Ovary (tissue), 9 donors: Measurements from ENCODE around the gene ZBTB8A. TPM values are rescaled to one million over a fixed set of nuclear protein-coding genes. Genes with fewer than 3 reads are reported as not detected.

Experiments
- DNase-seq, 5 donors: peaks; one replicate each; pipeline ENCODE4 v3.0.0-alpha.2; 2019 to 2020
- H3K27ac ChIP-seq, 2 donors: fragments of 200-600 bp; one replicate each; pipeline versions ENCODE4 v1.5.1 to v1.8.0; 2019 to 2022
- H3K27me3 ChIP-seq: fragments of 200-600 bp; one replicate; pipeline ENCODE4 v1.8.0; 2022
- H3K36me3 ChIP-seq: fragments of 200-600 bp; sonication (generic); one replicate; pipeline ENCODE4 v1.5.1; 2019
- H3K4me1 ChIP-seq: one replicate; pipeline ENCODE4 v1.8.1; 2013; ENCODE audit warnings: mild to moderate bottlenecking, moderate library complexity; ENCODE audit not compliant: insufficient read depth
- H3K4me3 ChIP-seq: fragments of 200-600 bp; sonication (generic); one replicate; pipeline ENCODE4 v1.5.1; 2017
- H3K9me3 ChIP-seq, 2 donors: fragments of 200-600 bp in 1 of 2; sonication (generic) in 1 of 2; one replicate each; pipeline versions ENCODE4 v1.5.1 to v1.8.1; 2013 to 2019; ENCODE audit warnings: mild to moderate bottlenecking in 1 of 2, moderate library complexity in 1 of 2
- CTCF ChIP-seq, 3 donors: fragments of 450-650 bp in 2 of 3; fragments of 200-600 bp in 1 of 3; IDR thresholded peaks; one replicate each; pipeline versions ENCODE4 v1.5.1 to v1.8.0; 2016 to 2022; ENCODE audit warnings: antibody characterized with exemption in 3 of 3, mild to moderate bottlenecking in 1 of 3
- EP300 ChIP-seq: sonication (generic); formaldehyde crosslinking; IDR thresholded peaks from one replicate; pipeline ENCODE4 v1.6.1; 2017; ENCODE audit warnings: antibody characterized with exemption
- POLR2A ChIP-seq: fragments of 450-650 bp; IDR thresholded peaks from one replicate; pipeline ENCODE4 v1.6.1; 2017; ENCODE audit warnings: antibody characterized with exemption, mild to moderate bottlenecking, moderate library complexity
- WGBS, 3 donors: extraction: QIAGEN DNeasy Blood & Tissue Kit in 1 of 3; methylation state at CpG; one replicate each; pipeline versions ENCODE4 v1.1.5 to v1.1.7; 2013 to 2017; 5-methylcytosine and 5-hydroxymethylcytosine counted together
- intact Hi-C, 4 donors: fragments of 100-400 bp; cut with DNase I; formaldehyde crosslinking; loops; one replicate each; pipeline versions ENCODE4 v1.11.0 to v1.15.1; 2022 to 2023
- polyA plus RNA-seq, 2 donors: library from polyadenylated mRNA; stranded (reverse); fragments of 200-250 nt in 1 of 2; fragments of 350-450 nt in 1 of 2; fragmentation: Illumina TruSeq in 1 of 2; extraction: RNeasy Lipid Tissue Mini Kit (QIAGEN cat#74804) in 1 of 2; gene quantifications; one replicate each; pipeline ENCODE4 v1.2.3, GENCODE V29; 2013 to 2014
- total RNA-seq, 7 donors: library from RNA; depleted of rRNA in 2 of 7; stranded (reverse); fragments of >200 nt in 2 of 7; fragmentation: NEBNext Ultra II Directional in 3 of 7; extraction: Animal tissue kit (Norgen Biotek cat#: 25700) in 3 of 7; gene quantifications; one replicate each; pipeline versions ENCODE4 v1.1.0 to v1.2.4, GENCODE V29; 2016 to 2023
- donor health status: DM: no; HTN: no; CAD: no; lungs with moderate emphysema.
- donor health status: DM: no; HTN: no; CAD: no.
- donor health status: Bipolar disorder and iron deficiency.
- donor health status: DM: yes; HTN: yes; CAD: no.
- donor health status: DM: no; HTN: no; CAD: no.
- donor health status: DM: yes; HTN: yes; CAD: no.

ZBTB8A gene
- total and polyA plus RNA-seq, 9 donors: 4.5 to 13.9 (median 10.3) TPM

- H3K36me3 ChIP-seq: no peaks in the 10 kb centered on the region
- WGBS, 3 donors: 70 to 84% (median 80%) methylated on average over 9 of the region's 9 CpGs
- no peak overlapping the region for H3K4me3 ChIP-seq
- intact Hi-C loops: no loop called here
- peaks cover 2% of the 10 kb centered on the region for H3K4me1 ChIP-seq
- H3K9me3 ChIP-seq: no peaks in the 10 kb centered on the region
- H3K27me3 ChIP-seq: no peaks in the 10 kb centered on the region
- H3K27ac ChIP-seq: peak overlapping the region in 1 of 2 donors; percentile 72
- TF ChIP-seq POLR2A (no peak), EP300 (peak; percentile 20)
- DNase-seq: peak in 4 of 5 donors; percentile 34 to 71 (median 48)
Measured at GRCh38 chr1:32501865-32502264, 37.4 kb upstream of the ZBTB8A start.

GRCh38 chr1:32503153-32503552 is 36.1 kb upstream of the ZBTB8A start:
- Histone ChIP-seq H3K4me1 (peaks cover 2% of the 10 kb centered on the region), H3K27ac (no peak overlapping the region), H3K27me3 (no peaks in the 10 kb centered on the region), H3K9me3 (no peaks in the 10 kb centered on the region), H3K36me3 (no peaks in the 10 kb centered on the region), H3K4me3 (no peak overlapping the region)
- WGBS, 3 donors: 89 to 95% (median 92%) methylated on average over 7 of the region's 7 CpGs
- DNase-seq: no peak
- intact Hi-C loops: no loop called here
- no peak for TF ChIP-seq POLR2A
- TF ChIP-seq EP300: no peak
- no peak for TF ChIP-seq CTCF (IDR thresholded peaks at IDR 0.05)

- WGBS, 3 donors: 55 to 63% (median 59%) methylated on average over 4 of the region's 4 CpGs
- no peaks in the 10 kb centered on the region for H3K4me1 ChIP-seq
- no peak for DNase-seq
- H3K9me3 ChIP-seq: no peaks in the 10 kb centered on the region
- H3K27ac ChIP-seq: no peak overlapping the region
- no peaks in the 10 kb centered on the region for H3K36me3 ChIP-seq
- no peaks in the 10 kb centered on the region for H3K27me3 ChIP-seq
- intact Hi-C loops: no loop called here
- no peak for TF ChIP-seq EP300
- no peak for TF ChIP-seq CTCF (IDR thresholded peaks at IDR 0.05)
- no peak overlapping the region for H3K4me3 ChIP-seq
Measured at GRCh38 chr1:32507021-32507420, 32.2 kb upstream of the ZBTB8A start.

GRCh38 chr1:32508761-32509160 is 30.5 kb upstream of the ZBTB8A start:
- TF ChIP-seq POLR2A (no peak), EP300 (no peak), CTCF (IDR thresholded peaks at IDR 0.05) (no peak)
- Histone ChIP-seq H3K4me3 (no peak overlapping the region), H3K9me3 (no peaks in the 10 kb centered on the region), H3K27me3 (no peaks in the 10 kb centered on the region), H3K27ac (no peak overlapping the region), H3K36me3 (no peaks in the 10 kb centered on the region), H3K4me1 (no peaks in the 10 kb centered on the region)
- intact Hi-C loops: no loop called here
- 75 to 80% (median 79%) methylated on average over 5 of the region's 5 CpGs for WGBS, 3 donors
- no peak for DNase-seq

GRCh38 chr1:32509939-32510338 is 29.3 kb upstream of the ZBTB8A start:
- Histone ChIP-seq H3K4me1 (no peaks in the 10 kb centered on the region), H3K36me3 (no peaks in the 10 kb centered on the region), H3K27me3 (no peaks in the 10 kb centered on the region), H3K27ac (no peak overlapping the region), H3K9me3 (no peaks in the 10 kb centered on the region), H3K4me3 (no peak overlapping the region)
- intact Hi-C loops: loop anchor here in 1 of 4 donors (10.0 kb wide), 1 partner anchor 115 kb away; no protein-coding TSS in a partner anchor
- DNase-seq: no peak
- TF ChIP-seq CTCF (IDR thresholded peaks at IDR 0.05) (no peak), POLR2A (no peak), EP300 (no peak)
- WGBS, 3 donors: 98 to 100% (median 100%) methylated on average over 1 of the region's 1 CpG
